ENCODE measurements around the gene SLC7A14.

DNA sequence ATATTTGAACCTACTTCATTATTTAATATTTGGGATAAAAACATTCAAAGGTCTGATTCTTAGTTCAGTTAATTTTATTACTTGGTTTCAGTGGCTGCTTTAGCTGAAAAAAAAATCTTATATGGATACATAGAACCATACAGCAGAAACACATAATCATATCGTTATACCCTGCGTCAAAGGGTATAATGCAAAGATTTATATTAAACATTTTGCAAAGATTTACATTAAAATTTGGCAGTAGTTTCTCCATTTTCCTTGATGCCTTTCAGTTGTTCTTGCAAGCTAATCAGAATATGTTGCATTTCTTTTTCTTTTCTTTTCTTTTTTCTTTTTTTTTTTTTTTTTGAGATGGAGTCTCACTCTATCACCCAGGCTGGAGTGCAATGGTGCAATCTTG, 135.8 kb downstream of the SLC7A14 start:
- no peak for TF ChIP-seq EZH2 (IDR thresholded peaks at IDR 0.05)
- TF ChIP-seq, protein P1, sequence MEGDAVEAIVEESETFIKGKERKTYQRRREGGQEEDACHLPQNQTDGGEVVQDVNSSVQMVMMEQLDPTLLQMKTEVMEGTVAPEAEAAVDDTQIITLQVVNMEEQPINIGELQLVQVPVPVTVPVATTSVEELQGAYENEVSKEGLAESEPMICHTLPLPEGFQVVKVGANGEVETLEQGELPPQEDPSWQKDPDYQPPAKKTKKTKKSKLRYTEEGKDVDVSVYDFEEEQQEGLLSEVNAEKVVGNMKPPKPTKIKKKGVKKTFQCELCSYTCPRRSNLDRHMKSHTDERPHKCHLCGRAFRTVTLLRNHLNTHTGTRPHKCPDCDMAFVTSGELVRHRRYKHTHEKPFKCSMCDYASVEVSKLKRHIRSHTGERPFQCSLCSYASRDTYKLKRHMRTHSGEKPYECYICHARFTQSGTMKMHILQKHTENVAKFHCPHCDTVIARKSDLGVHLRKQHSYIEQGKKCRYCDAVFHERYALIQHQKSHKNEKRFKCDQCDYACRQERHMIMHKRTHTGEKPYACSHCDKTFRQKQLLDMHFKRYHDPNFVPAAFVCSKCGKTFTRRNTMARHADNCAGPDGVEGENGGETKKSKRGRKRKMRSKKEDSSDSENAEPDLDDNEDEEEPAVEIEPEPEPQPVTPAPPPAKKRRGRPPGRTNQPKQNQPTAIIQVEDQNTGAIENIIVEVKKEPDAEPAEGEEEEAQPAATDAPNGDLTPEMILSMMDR (IDR thresholded peaks at IDR 0.05 in 2 of 3, conservative IDR thresholded peaks at IDR 0.05 in 1 of 3; ENCODE audit: borderline replicate concordance in 1 of 3, insufficient read depth in 1 of 3, low read depth in 2 of 3, low read length in 2 of 3): no peak
- TF ChIP-seq, protein P2, sequence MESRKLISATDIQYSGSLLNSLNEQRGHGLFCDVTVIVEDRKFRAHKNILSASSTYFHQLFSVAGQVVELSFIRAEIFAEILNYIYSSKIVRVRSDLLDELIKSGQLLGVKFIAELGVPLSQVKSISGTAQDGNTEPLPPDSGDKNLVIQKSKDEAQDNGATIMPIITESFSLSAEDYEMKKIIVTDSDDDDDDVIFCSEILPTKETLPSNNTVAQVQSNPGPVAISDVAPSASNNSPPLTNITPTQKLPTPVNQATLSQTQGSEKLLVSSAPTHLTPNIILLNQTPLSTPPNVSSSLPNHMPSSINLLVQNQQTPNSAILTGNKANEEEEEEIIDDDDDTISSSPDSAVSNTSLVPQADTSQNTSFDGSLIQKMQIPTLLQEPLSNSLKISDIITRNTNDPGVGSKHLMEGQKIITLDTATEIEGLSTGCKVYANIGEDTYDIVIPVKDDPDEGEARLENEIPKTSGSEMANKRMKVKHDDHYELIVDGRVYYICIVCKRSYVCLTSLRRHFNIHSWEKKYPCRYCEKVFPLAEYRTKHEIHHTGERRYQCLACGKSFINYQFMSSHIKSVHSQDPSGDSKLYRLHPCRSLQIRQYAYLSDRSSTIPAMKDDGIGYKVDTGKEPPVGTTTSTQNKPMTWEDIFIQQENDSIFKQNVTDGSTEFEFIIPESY (IDR thresholded peaks at IDR 0.05; ENCODE audit: extremely low read depth, insufficient replicate concordance, low read length): no peak
- TF ChIP-seq ELF1 (IDR thresholded peaks at IDR 0.05; ENCODE audit: borderline replicate concordance, low read depth): no peak
- TF ChIP-seq EZH2phosphoT487 (IDR thresholded peaks at IDR 0.05; ENCODE audit: borderline replicate concordance): no peak
- TF ChIP-seq CEBPB (IDR thresholded peaks at IDR 0.05; ENCODE audit: low read depth): no peak
- TF ChIP-seq POLR2AphosphoS5 (IDR thresholded peaks at IDR 0.05; ENCODE audit: low read depth, low read length): no peak
- no peak for TF ChIP-seq SP1 (IDR thresholded peaks at IDR 0.05; ENCODE audit: low read depth)
- TF ChIP-seq YY1 (IDR thresholded peaks at IDR 0.05; ENCODE audit: extremely low read depth, insufficient replicate concordance, low read depth, low read length): no peak
- TF ChIP-seq ZNF274 (IDR thresholded peaks at IDR 0.05; ENCODE audit: low read depth, low read length): no peak
- no peak for TF ChIP-seq RAD21 (IDR thresholded peaks at IDR 0.05; ENCODE audit: low read depth)
- no peak for TF ChIP-seq POLR2A (IDR thresholded peaks at IDR 0.05; ENCODE audit: borderline replicate concordance, extremely low read depth, insufficient read depth, insufficient read length)
